ENCODE results near the gene EIF5AL1. TPM values are rescaled to one million over a fixed set of nuclear protein-coding genes. Genes with fewer than 3 reads are reported as not detected.

The EIF5AL1 gene
- total and polyA plus RNA-seq, 2 of the 8 experiments (the other 6 are each of a cell fraction or from before 2014, with no cell fraction given): 1.7 to 2.2 TPM

GRCh38 chr10:79563426-79563825, 51.1 kb downstream of the EIF5AL1 start:
- Histone ChIP-seq H3K4ac (replicated peaks; ENCODE audit: insufficient read length, low read depth, low read length) (no peak overlapping the region), H3K4me1 (replicated peaks in 1 of 4; ENCODE audit: control insufficient read depth in 3 of 4, insufficient read depth in 4 of 4, low read length in 3 of 4) (peaks cover 0 to 2% (median 0%) of the 10 kb centered on the region in 4 experiments; a peak in 1 of 7 replicates), H2BK12ac (ENCODE audit: low read depth, low read length) (no peak overlapping the region), H2BK15ac (ENCODE audit: low read length) (no peak overlapping the region), H3K36me3 (ENCODE audit: control insufficient read depth in 2 of 4, insufficient read depth in 4 of 4, low read length in 3 of 4) (no peaks in the 10 kb centered on the region), H3K4me2 (ENCODE audit: insufficient read depth in 1 of 2, low read depth in 2 of 2, low read length in 2 of 2) (no peak overlapping the region), H3K9ac (replicated peaks in 1 of 4; ENCODE audit: extremely low read depth in 1 of 4, low read depth in 3 of 4, low read length in 3 of 4) (no peak overlapping the region), H4K8ac (ENCODE audit: extremely low read depth, insufficient read depth, low read length) (no peak overlapping the region), H3K23me2 (ENCODE audit: low read depth, low read length) (no peaks in the 10 kb centered on the region), H3K9me3 (ENCODE audit: insufficient read depth in 2 of 2, low read depth in 1 of 2, low read length in 1 of 2) (no peaks in the 10 kb centered on the region), H3K56ac (replicated peaks; ENCODE audit: insufficient read length, low read depth, low read length) (no peak overlapping the region), H3K14ac (ENCODE audit: insufficient read length) (no peak overlapping the region), H4K5ac (ENCODE audit: insufficient read length, low read depth, low read length) (no peak overlapping the region), H3K4me3 (ENCODE audit: extremely low read depth in 1 of 4, insufficient read depth in 2 of 4, low read depth in 3 of 4, low read length in 4 of 4) (no peak overlapping the region), H2BK20ac (ENCODE audit: low read length) (no peak overlapping the region), H3K27me3 (replicated peaks in 1 of 4; ENCODE audit: control insufficient read depth in 3 of 4, extremely low read depth in 1 of 4, insufficient read depth in 3 of 4, low read length in 3 of 4) (peaks cover 0 to 3% (median 1%) of the 10 kb centered on the region in 4 experiments; a peak in 2 of 7 replicates), H2BK5ac (ENCODE audit: low read depth, low read length) (no peak overlapping the region), H2AK5ac (ENCODE audit: low read depth, low read length) (no peak overlapping the region), H4K20me1 (replicated peaks in 1 of 2; ENCODE audit: control insufficient read depth in 1 of 2, insufficient read depth in 2 of 2, low read length in 2 of 2) (no peaks in the 10 kb centered on the region), H4K91ac (replicated peaks; ENCODE audit: insufficient read length, low read length) (no peak overlapping the region), H3K79me1 (ENCODE audit: low read depth, low read length) (no peaks in the 10 kb centered on the region), H3K18ac (ENCODE audit: extremely low read depth, low read length) (no peak overlapping the region), H2AFZ (ENCODE audit: low read length) (no peak overlapping the region), H2BK120ac (replicated peaks; ENCODE audit: low read depth, low read length) (no peak overlapping the region), H3K79me2 (ENCODE audit: control insufficient read depth in 1 of 2, insufficient read depth in 2 of 2, low read length in 2 of 2) (no peaks in the 10 kb centered on the region), H3K27ac (ENCODE audit: low read depth, low read length) (no peak overlapping the region), H3K23ac (ENCODE audit: insufficient read length) (no peak overlapping the region)
- 75% methylated on average over 4 of the region's 4 CpGs; no CpG with 5 or more reads in 1 of the 2 experiments for WGBS, 2 experiments (ENCODE audit: extremely low coverage in 1 of 2, insufficient coverage in 1 of 2, insufficient read length in 1 of 2, insufficient replicate concordance in 2 of 2, low coverage in 1 of 2, low lambda C conversion rate in 2 of 2, missing lambda C conversion rate in 1 of 2)
- CTCF ChIA-PET (ENCODE audit: partially characterized antibody): interaction anchor here (0.9 to 2.0 kb wide), 11 partner anchors 9 to 78 kb away, joined by 3 to 6 read pairs (median 4); partner anchors contain the start of gene SFTPA1
- no peak for FAIRE-seq
- POLR2A ChIA-PET (ENCODE audit: partially characterized antibody): no interaction called here
- DNase-seq (ENCODE audit: low read depth in 1 of 2, low spot score in 2 of 2): no peak
- no peak for TF ChIP-seq KDM1A (IDR thresholded peaks at IDR 0.05; ENCODE audit: borderline replicate concordance, low read length)
- TF ChIP-seq NANOG (IDR thresholded peaks at IDR 0.05; ENCODE audit: insufficient read depth, low read depth, low read length, poor library complexity, severe bottlenecking): no peak
- no peak for TF ChIP-seq KDM5A (IDR thresholded peaks at IDR 0.05; ENCODE audit: low read length)
- TF ChIP-seq MAX (IDR thresholded peaks at IDR 0.05): no peak
- no peak for TF ChIP-seq TCF12 (IDR thresholded peaks at IDR 0.05; ENCODE audit: low read depth, low read length)
- TF ChIP-seq EZH2 (IDR thresholded peaks at IDR 0.05; ENCODE audit: low read depth, low read length, severe bottlenecking): no peak
- no peak for TF ChIP-seq NRF1 (IDR thresholded peaks at IDR 0.05; ENCODE audit: low read depth, low read length)
- TF ChIP-seq SIX5 (IDR thresholded peaks at IDR 0.05; ENCODE audit: low read depth, low read length): no peak
- TF ChIP-seq JUN (IDR thresholded peaks at IDR 0.05; ENCODE audit: low read depth, low read length): no peak
- no peak for TF ChIP-seq ATF3 (IDR thresholded peaks at IDR 0.05; ENCODE audit: insufficient read depth, low read depth, low read length)
- no peak for TF ChIP-seq SIRT6 (IDR thresholded peaks at IDR 0.05; ENCODE audit: low read length)
- no peak for TF ChIP-seq HDAC6 (IDR thresholded peaks at IDR 0.05; ENCODE audit: low read depth, low read length)
- TF ChIP-seq SUZ12 (IDR thresholded peaks at IDR 0.05; ENCODE audit: low read length): no peak
- TF ChIP-seq HDAC2 (IDR thresholded peaks at IDR 0.05; ENCODE audit: borderline replicate concordance in 1 of 2, low read depth in 2 of 2, low read length in 2 of 2): no peak
